Keratinocyte (primary cell): ENCODE data around the gene SAMD4A. TPM values are rescaled to one million over a fixed set of nuclear protein-coding genes. Genes with fewer than 3 reads are reported as not detected.
A peak's percentile ranks its signal among the peaks of the same experiment; 100 is the strongest.

Source experiments
- DNase-seq: peaks from one replicate; pipeline ENCODE4 v3.0.0-alpha.2; 2011; ENCODE audit warnings: low read depth, missing footprints, low spot score
- FAIRE-seq: peaks from 2 replicates; lab custom pipeline; 2011; peaks lifted over from hg19 to GRCh38; lab: Jason Lieb, UNC
- H2AFZ ChIP-seq: 2 replicates; pipeline ENCODE4 v1.6.0; 2012; ENCODE audit warnings: low read length, control low read depth, inconsistent platforms; ENCODE audit not compliant: control insufficient read depth
- H3K27ac ChIP-seq: 2 replicates; pipeline ENCODE4 v1.5.1; 2011; ENCODE audit warnings: low read length; ENCODE audit not compliant: control insufficient read depth, insufficient read depth
- H3K27me3 ChIP-seq: 3 replicates; pipeline ENCODE4 v1.6.0; 2011; ENCODE audit warnings: low read length; ENCODE audit not compliant: control insufficient read depth, insufficient read depth; ENCODE audit errors: extremely low read depth
- H3K36me3 ChIP-seq, 2 experiments: 2 replicates in 1 of 2; 3 replicates in 1 of 2; pipeline ENCODE4 v1.5.1; 2011; ENCODE audit warnings: low read length in 2 of 2, mild to moderate bottlenecking in 1 of 2; ENCODE audit not compliant: control insufficient read depth in 2 of 2, insufficient read depth in 2 of 2; ENCODE audit errors: extremely low read depth in 1 of 2
- H3K4me1 ChIP-seq: 3 replicates; pipeline ENCODE4 v1.5.1; 2011; ENCODE audit warnings: low read length; ENCODE audit not compliant: control insufficient read depth, insufficient read depth; ENCODE audit errors: extremely low read depth
- H3K4me2 ChIP-seq: 3 replicates; pipeline ENCODE4 v1.6.0; 2011; ENCODE audit warnings: low read depth, low read length; ENCODE audit not compliant: control insufficient read depth, insufficient read depth; ENCODE audit errors: extremely low read depth
- H3K4me3 ChIP-seq, 3 experiments: fragments of 200-600 bp in 1 of 3; sonication (generic) in 1 of 3; 2 replicates in 2 of 3; 3 replicates in 1 of 3; pipeline ENCODE4 v1.5.1; 2011 to 2016; ENCODE audit warnings: low read length in 3 of 3, mild to moderate bottlenecking in 3 of 3, control low read depth in 2 of 3, inconsistent platforms in 1 of 3, low read depth in 1 of 3, mixed read lengths in 1 of 3, mixed run types in 1 of 3, moderate library complexity in 1 of 3; ENCODE audit not compliant: control insufficient read depth in 2 of 3, insufficient read depth in 2 of 3; ENCODE audit errors: extremely low read depth in 1 of 3
- H3K79me2 ChIP-seq: 2 replicates; pipeline ENCODE4 v1.6.0; 2012; ENCODE audit warnings: low read length; ENCODE audit not compliant: control insufficient read depth, insufficient read depth
- H3K9ac ChIP-seq: 3 replicates; pipeline ENCODE4 v1.6.0; 2011; ENCODE audit warnings: low read length; ENCODE audit not compliant: control insufficient read depth, insufficient read depth; ENCODE audit errors: extremely low read depth
- H3K9me1 ChIP-seq: 3 replicates; pipeline ENCODE4 v1.6.0; 2011; ENCODE audit warnings: low read length; ENCODE audit not compliant: control insufficient read depth, insufficient read depth; ENCODE audit errors: extremely low read depth
- H3K9me3 ChIP-seq: 2 replicates; pipeline ENCODE4 v1.5.1; 2012; ENCODE audit warnings: low read depth, low read length; ENCODE audit not compliant: control insufficient read depth
- H4K20me1 ChIP-seq: 3 replicates; pipeline ENCODE4 v1.6.0; 2011; ENCODE audit warnings: low read length; ENCODE audit not compliant: control insufficient read depth, insufficient read depth; ENCODE audit errors: extremely low read depth
- CTCF ChIP-seq, 3 experiments: IDR thresholded peaks in 1 of 3; conservative IDR thresholded peaks in 1 of 3; optimal IDR thresholded peaks in 1 of 3; 2 replicates in 2 of 3; 3 replicates in 1 of 3; pipeline versions ENCODE3 to v1.5.1; 2011; ENCODE audit warnings: low read length in 3 of 3, mild to moderate bottlenecking in 3 of 3, moderate library complexity in 2 of 3, control low read depth in 1 of 3, inconsistent platforms in 1 of 3; ENCODE audit not compliant: insufficient read depth in 2 of 3; ENCODE audit errors: extremely low read depth in 1 of 3
- EZH2 ChIP-seq: IDR thresholded peaks from one replicate; pipeline ENCODE4 v1.6.1; 2012; ENCODE audit warnings: inconsistent platforms, mild to moderate bottlenecking, low read length, moderate library complexity
- dilution Hi-C: fragments of 300-500 bp; cut with MboI; formaldehyde crosslinking; loops from one replicate; pipeline ENCODE4 v1.7.0; 2020; ENCODE audit warnings: low sequenced_read_pairs; ENCODE audit not compliant: extremely low pct_ligation_motif_present
- polyA plus RNA-seq, 5 experiments: library from polyadenylated mRNA; depleted of rRNA in 3 of 5; stranded (reverse) in 3 of 5; stranded (forward) in 1 of 5; unstranded in 1 of 5; fragments of >200 nt; gene quantifications; 1 replicate in 1 of 5; 2 replicates in 3 of 5; 3 replicates in 1 of 5; pipeline versions ENCODE4 v1.2.1 to v1.2.3, GENCODE V29; 2011 to 2012; ENCODE audit warnings: missing spikeins in 2 of 5, low read depth in 1 of 5, low replicate concordance in 1 of 5

The SAMD4A gene
- polyA plus RNA-seq, 1 donor (not counting 4 experiments of a cell fraction or from before 2014, with no cell fraction given) = 16.2 TPM

GRCh38 chr14:54737132-54737711, 170.3 kb downstream of the SAMD4A start:
- Histone ChIP-seq H3K9me3 (no peaks in the 10 kb centered on the region), H3K79me2 (no peaks in the 10 kb centered on the region), H3K4me2 (peak overlapping the region; percentile 50), H3K36me3 (peaks cover 11 to 15% of the 10 kb centered on the region in 2 experiments), H3K27ac (no peak overlapping the region), H2AFZ (no peak overlapping the region), H3K27me3 (no peaks in the 10 kb centered on the region), H3K9ac (no peak overlapping the region), H4K20me1 (peaks cover 6% of the 10 kb centered on the region), H3K9me1 (peaks cover 8% of the 10 kb centered on the region), H3K4me3 (no peak overlapping the region), H3K4me1 (peaks cover 18% of the 10 kb centered on the region)
- dilution Hi-C loops = no loop called here
- FAIRE-seq = no peak
- TF ChIP-seq CTCF (optimal IDR thresholded peaks at IDR 0.05 in 1 of 3, IDR thresholded peaks at IDR 0.05 in 1 of 3, conservative IDR thresholded peaks at IDR 0.05 in 1 of 3; ENCODE audit: extremely low read depth in 1 of 3, insufficient read depth in 2 of 3, low read length in 3 of 3) (no peak), EZH2 (no peak)
- peak; percentile 48 for DNase-seq

- Histone ChIP-seq H3K9me1 (peaks cover 8% of the 10 kb centered on the region), H3K4me2 (peak overlapping the region; percentile 50), H2AFZ (no peak overlapping the region), H3K36me3 (peaks cover 11 to 15% of the 10 kb centered on the region in 2 experiments), H3K27me3 (no peaks in the 10 kb centered on the region), H3K4me1 (peaks cover 18% of the 10 kb centered on the region), H3K9me3 (no peaks in the 10 kb centered on the region), H3K4me3 (peak overlapping the region in 1 of 3 experiments; percentile 19), H3K9ac (no peak overlapping the region), H3K79me2 (no peaks in the 10 kb centered on the region), H3K27ac (peak overlapping the region; percentile 23), H4K20me1 (peaks cover 6% of the 10 kb centered on the region)
- TF ChIP-seq EZH2 (no peak), CTCF (optimal IDR thresholded peaks at IDR 0.05 in 1 of 3, IDR thresholded peaks at IDR 0.05 in 1 of 3, conservative IDR thresholded peaks at IDR 0.05 in 1 of 3; ENCODE audit: extremely low read depth in 1 of 3, insufficient read depth in 2 of 3, low read length in 3 of 3) (no peak)
- dilution Hi-C loops = no loop called here
- peak; percentile 82 for FAIRE-seq
- DNase-seq = peak; percentile 40
These were observed 171.1 kb downstream of the SAMD4A start for GRCh38 chr14:54738009-54738408.
